Adrenal gland (tissue), 12 donors: ENCODE results near the gene KCNAB1. TPM values are rescaled to one million over a fixed set of nuclear protein-coding genes. Genes with fewer than 3 reads are reported as not detected.

Source experiments
- DNase-seq, 7 donors: peaks; one replicate each; pipeline ENCODE4 v3.0.0-alpha.2; 2019 to 2020
- H3K27ac ChIP-seq, 5 donors: fragments of 200-600 bp; sonication (generic) in 4 of 5; 1 replicate in 3 of 5; 2 replicates in 2 of 5; pipeline versions ENCODE4 v1.5.1 to v1.8.0; 2016 to 2020; ENCODE audit warnings: mild to moderate bottlenecking in 1 of 5
- H3K27me3 ChIP-seq: fragments of 200-600 bp; 2 replicates; pipeline ENCODE4 v1.8.0; 2021
- H3K36me3 ChIP-seq, 2 donors: fragments of 200-600 bp; replicated peaks in 1 of 2; 1 replicate in 1 of 2; 2 replicates in 1 of 2; pipeline versions ENCODE4 v1.5.1 to v1.8.0; 2018 to 2022
- H3K4me1 ChIP-seq, 2 donors: fragments of 200-600 bp; replicated peaks in 1 of 2; 1 replicate in 1 of 2; 2 replicates in 1 of 2; pipeline versions ENCODE4 v1.5.1 to v1.8.0; 2018 to 2021
- H3K4me3 ChIP-seq, 4 donors: fragments of 200-600 bp; sonication (generic) in 3 of 4; one replicate each; pipeline ENCODE4 v1.5.1; 2016 to 2018
- H3K9me3 ChIP-seq, 3 donors: fragments of 200-600 bp; sonication (generic) in 1 of 3; replicated peaks in 1 of 3; 1 replicate in 2 of 3; 2 replicates in 1 of 3; pipeline versions ENCODE4 v1.5.1 to v1.8.0; 2016 to 2021
- POLR2A ChIP-seq, 2 donors: fragments of 450-650 bp; IDR thresholded peaks; one replicate each; pipeline ENCODE4 v1.6.1; 2017; ENCODE audit warnings: antibody characterized with exemption in 2 of 2, mild to moderate bottlenecking in 2 of 2, moderate library complexity in 1 of 2
- WGBS, 4 donors: extraction: QIAGEN DNeasy Blood & Tissue Kit in 2 of 4; methylation state at CpG; one replicate each; pipeline versions ENCODE4 v1.1.5 to v1.1.7; 2013 to 2017; 5-methylcytosine and 5-hydroxymethylcytosine counted together
- intact Hi-C, 2 donors: fragments of 100-400 bp; cut with DNase I; formaldehyde crosslinking; loops; one replicate each; pipeline versions ENCODE4 v1.14.1 to v1.15.0; 2022 to 2023
- polyA plus RNA-seq, 3 donors: library from polyadenylated mRNA; stranded (reverse); fragments of 200-250 nt in 2 of 3; fragments of 350-450 nt in 1 of 3; fragmentation: Illumina TruSeq in 1 of 3; extraction: RNeasy Lipid Tissue Mini Kit (QIAGEN cat#74804) in 1 of 3; gene quantifications; one replicate each; pipeline ENCODE4 v1.2.3, GENCODE V29; 2013 to 2014
- total RNA-seq, 9 donors: library from RNA; depleted of rRNA in 4 of 9; stranded (reverse); fragments of >200 nt in 4 of 9; fragments of 120-200 nt in 1 of 9; fragmentation: NEBNext Ultra II Directional in 1 of 9; extraction: Animal tissue kit (Norgen Biotek cat#: 25700) in 1 of 9; gene quantifications; one replicate each; pipeline versions ENCODE4 v1.1.0 to v1.2.4, GENCODE V29; 2013 to 2023
- TF ChIP-seq, protein P1 (sequence below), 6 experiments: fragments of 450-650 bp in 4 of 6; fragments of 200-600 bp in 2 of 6; sonication (generic) in 1 of 6; IDR thresholded peaks; 1 replicate in 5 of 6; 2 replicates in 1 of 6; pipeline versions ENCODE4 v1.5.1 to v1.8.0; 2016 to 2021; ENCODE audit warnings: antibody characterized with exemption in 6 of 6, mild to moderate bottlenecking in 2 of 6, moderate library complexity in 1 of 6
- donor health status: healthy with polysubstance abuse.
- donor health status: Bipolar disorder and iron deficiency.
- donor health status: DM: yes; HTN: yes; CAD: no.
- donor health status: DM: no; HTN: no; CAD: no.
- donor health status: DM: no; HTN: no; CAD: no.
- donor health status: DM: yes; HTN: yes; CAD: no.

The KCNAB1 gene
- total and polyA plus RNA-seq, 12 donors = 0.36 to 5.0 (median 1.5) TPM

DNA sequence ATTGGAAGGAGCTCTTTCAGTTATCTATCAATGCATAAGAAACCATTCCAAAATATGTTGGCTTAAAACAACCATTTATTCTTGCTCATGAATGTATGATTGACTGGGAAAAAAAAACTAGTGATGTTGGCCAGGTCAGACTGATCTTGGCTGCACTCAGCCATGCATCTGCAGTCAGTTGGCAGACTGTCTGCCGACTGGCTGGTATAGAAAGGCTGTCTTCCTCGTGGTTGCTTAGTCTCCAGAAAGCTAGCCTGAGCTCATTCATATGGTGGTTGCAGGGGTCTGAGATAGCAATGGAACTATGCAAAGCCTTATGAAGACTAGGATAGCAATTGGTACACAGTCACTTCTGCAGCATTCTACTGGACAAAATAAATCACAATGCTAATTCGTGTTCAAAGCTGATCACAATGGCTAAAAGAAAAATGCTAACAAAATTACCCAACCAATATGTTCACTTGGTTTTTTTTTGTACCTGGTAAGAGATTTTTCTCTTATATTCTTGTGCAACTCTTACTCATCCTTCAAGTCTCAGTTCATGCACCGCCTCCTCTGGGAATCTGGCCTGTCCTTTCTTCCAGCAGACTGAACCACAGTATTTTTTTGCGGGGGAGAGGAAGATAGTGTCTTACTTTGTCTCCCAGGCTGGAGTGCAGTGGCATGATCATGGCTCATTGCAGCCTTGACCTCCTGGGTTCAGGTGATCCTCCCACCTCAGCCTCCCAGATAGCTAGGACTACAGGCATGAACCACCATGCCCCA, 126.8 kb downstream of the KCNAB1 start:
- TF ChIP-seq, protein P1, sequence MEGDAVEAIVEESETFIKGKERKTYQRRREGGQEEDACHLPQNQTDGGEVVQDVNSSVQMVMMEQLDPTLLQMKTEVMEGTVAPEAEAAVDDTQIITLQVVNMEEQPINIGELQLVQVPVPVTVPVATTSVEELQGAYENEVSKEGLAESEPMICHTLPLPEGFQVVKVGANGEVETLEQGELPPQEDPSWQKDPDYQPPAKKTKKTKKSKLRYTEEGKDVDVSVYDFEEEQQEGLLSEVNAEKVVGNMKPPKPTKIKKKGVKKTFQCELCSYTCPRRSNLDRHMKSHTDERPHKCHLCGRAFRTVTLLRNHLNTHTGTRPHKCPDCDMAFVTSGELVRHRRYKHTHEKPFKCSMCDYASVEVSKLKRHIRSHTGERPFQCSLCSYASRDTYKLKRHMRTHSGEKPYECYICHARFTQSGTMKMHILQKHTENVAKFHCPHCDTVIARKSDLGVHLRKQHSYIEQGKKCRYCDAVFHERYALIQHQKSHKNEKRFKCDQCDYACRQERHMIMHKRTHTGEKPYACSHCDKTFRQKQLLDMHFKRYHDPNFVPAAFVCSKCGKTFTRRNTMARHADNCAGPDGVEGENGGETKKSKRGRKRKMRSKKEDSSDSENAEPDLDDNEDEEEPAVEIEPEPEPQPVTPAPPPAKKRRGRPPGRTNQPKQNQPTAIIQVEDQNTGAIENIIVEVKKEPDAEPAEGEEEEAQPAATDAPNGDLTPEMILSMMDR (IDR thresholded peaks at IDR 0.05) = no peak
- no peak for TF ChIP-seq POLR2A (IDR thresholded peaks at IDR 0.05)
- 62 to 77% (median 76%) methylated on average over 5 of the region's 5 CpGs for WGBS, 4 donors
- intact Hi-C loops = no loop called here
- H3K27me3 ChIP-seq = no peaks in the 10 kb centered on the region
- no peak overlapping the region for H3K4me3 ChIP-seq
- H3K4me1 ChIP-seq = no peaks in the 10 kb centered on the region
- H3K36me3 ChIP-seq = no peaks in the 10 kb centered on the region
- no peak overlapping the region for H3K27ac ChIP-seq
- DNase-seq = no peak
- no peaks in the 10 kb centered on the region for H3K9me3 ChIP-seq

DNA sequence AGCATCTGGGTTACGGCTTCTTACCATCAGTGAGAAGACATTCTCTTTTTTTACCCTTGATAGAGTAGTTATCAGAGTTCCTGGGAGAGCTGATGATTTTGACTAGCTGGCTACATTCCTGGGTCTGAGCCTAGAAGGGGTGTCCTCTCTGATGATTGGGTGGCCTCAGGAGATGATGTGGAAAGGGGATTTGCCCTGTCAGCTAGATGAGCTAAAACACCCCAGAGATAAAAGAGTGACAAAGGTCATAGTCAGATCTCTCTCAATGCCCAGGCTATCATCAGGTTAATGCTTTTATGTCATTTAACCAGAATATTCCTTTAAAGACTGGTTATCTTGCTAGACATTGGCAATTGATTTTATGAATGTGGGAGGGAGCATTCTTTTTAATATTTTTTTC, 130.2 kb downstream of the KCNAB1 start:
- 88 to 100% (median 98%) methylated on average over 1 of the region's 1 CpG for WGBS, 4 donors
- intact Hi-C loops = loop anchor here in 1 of 2 donors (10.0 kb wide), 1 partner anchor 166 kb away; no protein-coding TSS in a partner anchor
- Histone ChIP-seq H3K9me3 (no peaks in the 10 kb centered on the region), H3K36me3 (no peaks in the 10 kb centered on the region), H3K27me3 (no peaks in the 10 kb centered on the region), H3K4me3 (no peak overlapping the region), H3K27ac (no peak overlapping the region), H3K4me1 (no peaks in the 10 kb centered on the region)
- DNase-seq = no peak
- TF ChIP-seq, protein P1 (IDR thresholded peaks at IDR 0.05) = no peak
- TF ChIP-seq POLR2A (IDR thresholded peaks at IDR 0.05) = no peak

DNA sequence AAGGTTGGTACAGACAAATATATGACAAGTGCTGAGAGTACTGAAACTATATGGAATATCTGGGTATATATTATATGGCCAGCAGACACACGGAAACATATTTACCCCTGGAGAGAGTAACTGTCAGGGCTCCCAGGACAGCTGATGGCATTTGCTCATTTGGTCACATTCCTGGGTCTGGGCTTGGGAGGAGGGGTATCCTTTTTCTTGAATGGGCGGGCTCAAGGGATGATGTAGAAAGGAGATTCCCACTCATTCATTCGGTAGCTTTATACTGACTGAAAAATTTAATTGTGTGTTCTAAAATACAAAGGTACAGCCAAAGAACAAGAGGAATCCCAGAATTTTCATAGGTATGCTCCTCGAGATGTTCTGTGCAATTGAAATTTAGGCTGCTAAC, 131.0 kb downstream of the KCNAB1 start:
- no peaks in the 10 kb centered on the region for H3K9me3 ChIP-seq
- no peak overlapping the region for H3K27ac ChIP-seq
- TF ChIP-seq, protein P1 (IDR thresholded peaks at IDR 0.05) = no peak
- no peak for TF ChIP-seq POLR2A (IDR thresholded peaks at IDR 0.05)
- no peak overlapping the region for H3K4me3 ChIP-seq
- WGBS, 4 donors = 63 to 72% (median 65%) methylated on average over 4 of the region's 4 CpGs
- H3K36me3 ChIP-seq = no peaks in the 10 kb centered on the region
- no peaks in the 10 kb centered on the region for H3K27me3 ChIP-seq
- DNase-seq = no peak
- intact Hi-C loops = loop anchor here in 1 of 2 donors (10.0 kb wide), 1 partner anchor 167 kb away; no protein-coding TSS in a partner anchor
- H3K4me1 ChIP-seq = no peaks in the 10 kb centered on the region

DNA sequence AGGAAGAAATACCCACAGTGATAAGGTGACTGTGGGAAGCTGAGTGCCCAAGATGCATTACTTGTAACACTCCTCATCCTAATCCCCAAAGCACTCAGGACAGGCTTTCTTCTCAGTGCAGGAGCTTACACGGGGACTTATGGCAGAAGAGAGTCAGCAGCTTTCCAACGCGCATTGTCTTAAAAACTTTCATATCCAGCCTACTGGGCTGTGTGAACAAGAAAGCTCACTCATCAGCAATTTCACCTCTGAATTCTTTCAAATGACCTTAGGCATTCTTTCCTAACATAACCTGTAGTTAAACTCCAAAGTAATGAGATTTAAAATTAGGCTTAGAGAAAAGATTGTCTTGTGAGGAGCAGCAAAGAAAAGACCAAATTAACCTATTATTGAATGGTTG, 132.3 kb downstream of the KCNAB1 start:
- H3K36me3 ChIP-seq = no peaks in the 10 kb centered on the region
- TF ChIP-seq, protein P1 (IDR thresholded peaks at IDR 0.05) = no peak
- TF ChIP-seq POLR2A (IDR thresholded peaks at IDR 0.05) = no peak

More for the DNA sequence above, 132.3 kb downstream of the KCNAB1 start:
- H3K27me3 ChIP-seq = no peaks in the 10 kb centered on the region
- H3K27ac ChIP-seq = no peak overlapping the region
- no peak for DNase-seq
- H3K9me3 ChIP-seq = no peaks in the 10 kb centered on the region
- WGBS, 4 donors = 74 to 78% (median 75%) methylated on average over 3 of the region's 3 CpGs
- H3K4me3 ChIP-seq = no peak overlapping the region
- no peaks in the 10 kb centered on the region for H3K4me1 ChIP-seq
- intact Hi-C loops = loop anchor here in 1 of 2 donors (10.0 kb wide), 1 partner anchor 168 kb away; no protein-coding TSS in a partner anchor
